Myocyte (in vitro differentiated cells): Measurements from ENCODE around the gene ZNF511. TPM values are rescaled to one million over a fixed set of nuclear protein-coding genes. Genes with fewer than 3 reads are reported as not detected.

Experiments used
- total RNA-seq: library from RNA; depleted of rRNA; stranded (reverse); fragments of >200 nt; gene quantifications from 2 replicates; pipeline ENCODE4 v1.2.3, GENCODE V29; 2014

Gene ZNF511
- total RNA-seq, 1 donor from 2014 or later, result 25.8 TPM

Other genes with a start within 250 kb of the ZNF511 start
- gene ADGRA1, start 221.0 kb upstream of the ZNF511 start, total RNA-seq, result 3.6 and 16.8 TPM in 2 replicates
- not detected in 2 replicates for gene KNDC1, start 148.7 kb upstream of the ZNF511 start, total RNA-seq
- not detected in 2 replicates for gene UTF1, start 78.7 kb upstream of the ZNF511 start, total RNA-seq
- gene VENTX, start 71.1 kb upstream of the ZNF511 start, total RNA-seq, result 0.05 TPM in 1 of 2 replicates, not detected in the other
- 1.5 and 2.0 TPM in 2 replicates for gene ADAM8, start 32.0 kb upstream of the ZNF511 start, total RNA-seq
- gene TUBGCP2, start within 50 bp of the ZNF511 start, total RNA-seq, result 66.3 and 71.5 TPM in 2 replicates
- 0.16 TPM in 1 of 2 replicates, not detected in the other for gene CALY, start 28.0 kb downstream of the ZNF511 start, total RNA-seq
- not detected in 2 replicates for gene PRAP1, start 38.5 kb downstream of the ZNF511 start, total RNA-seq
- gene FUOM, start 49.1 kb downstream of the ZNF511 start, total RNA-seq, result 8.2 and 9.8 TPM in 2 replicates
- 324 and 382 TPM in 2 replicates for gene ECHS1, start 64.4 kb downstream of the ZNF511 start, total RNA-seq
- gene PAOX, start 70.3 kb downstream of the ZNF511 start, total RNA-seq, result 4.2 and 5.9 TPM in 2 replicates
- 24.8 and 27.2 TPM in 2 replicates for gene MTG1, start 85.2 kb downstream of the ZNF511 start, total RNA-seq
- 0.05 and 0.08 TPM in 2 replicates for gene SPRN, start 115.7 kb downstream of the ZNF511 start, total RNA-seq
- 0.83 and 1.4 TPM in 2 replicates for gene SCART1, start 145.0 kb downstream of the ZNF511 start, total RNA-seq
- 0.45 and 1.1 TPM in 2 replicates for gene CYP2E1, start 218.4 kb downstream of the ZNF511 start, total RNA-seq